GM12801 (cell line): Measurements from ENCODE around the gene GJB5.

Experiments used
- TF ChIP-seq, protein P1 (sequence below): IDR thresholded peaks from one replicate; pipeline ENCODE4 v1.5.1; 2011; ENCODE audit warnings: control low read depth; ENCODE audit not compliant: insufficient read length; ENCODE audit errors: extremely low read depth

The GJB5 gene

DNA sequence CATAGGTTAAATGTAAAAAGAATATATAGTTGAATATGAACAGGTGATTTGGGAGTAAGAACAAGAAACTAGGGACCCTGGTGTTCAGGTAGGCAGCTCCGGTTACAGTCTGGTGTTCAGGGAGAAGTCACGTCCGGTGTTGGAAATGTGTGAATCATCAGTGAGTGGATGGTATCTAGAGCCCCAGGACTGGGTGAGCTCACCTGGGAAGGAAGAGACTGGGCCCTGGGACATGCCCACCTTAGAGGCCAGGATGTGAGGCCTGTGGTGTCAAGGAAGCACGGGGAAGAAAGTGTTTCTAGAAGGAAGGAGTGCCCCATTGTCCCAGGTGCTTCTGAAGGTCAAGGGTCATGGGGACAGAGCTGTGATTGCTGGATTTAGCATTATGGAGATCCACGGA lies 24.7 kb downstream of the GJB5 start:
- TF ChIP-seq, protein P1, sequence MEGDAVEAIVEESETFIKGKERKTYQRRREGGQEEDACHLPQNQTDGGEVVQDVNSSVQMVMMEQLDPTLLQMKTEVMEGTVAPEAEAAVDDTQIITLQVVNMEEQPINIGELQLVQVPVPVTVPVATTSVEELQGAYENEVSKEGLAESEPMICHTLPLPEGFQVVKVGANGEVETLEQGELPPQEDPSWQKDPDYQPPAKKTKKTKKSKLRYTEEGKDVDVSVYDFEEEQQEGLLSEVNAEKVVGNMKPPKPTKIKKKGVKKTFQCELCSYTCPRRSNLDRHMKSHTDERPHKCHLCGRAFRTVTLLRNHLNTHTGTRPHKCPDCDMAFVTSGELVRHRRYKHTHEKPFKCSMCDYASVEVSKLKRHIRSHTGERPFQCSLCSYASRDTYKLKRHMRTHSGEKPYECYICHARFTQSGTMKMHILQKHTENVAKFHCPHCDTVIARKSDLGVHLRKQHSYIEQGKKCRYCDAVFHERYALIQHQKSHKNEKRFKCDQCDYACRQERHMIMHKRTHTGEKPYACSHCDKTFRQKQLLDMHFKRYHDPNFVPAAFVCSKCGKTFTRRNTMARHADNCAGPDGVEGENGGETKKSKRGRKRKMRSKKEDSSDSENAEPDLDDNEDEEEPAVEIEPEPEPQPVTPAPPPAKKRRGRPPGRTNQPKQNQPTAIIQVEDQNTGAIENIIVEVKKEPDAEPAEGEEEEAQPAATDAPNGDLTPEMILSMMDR: no peak

DNA sequence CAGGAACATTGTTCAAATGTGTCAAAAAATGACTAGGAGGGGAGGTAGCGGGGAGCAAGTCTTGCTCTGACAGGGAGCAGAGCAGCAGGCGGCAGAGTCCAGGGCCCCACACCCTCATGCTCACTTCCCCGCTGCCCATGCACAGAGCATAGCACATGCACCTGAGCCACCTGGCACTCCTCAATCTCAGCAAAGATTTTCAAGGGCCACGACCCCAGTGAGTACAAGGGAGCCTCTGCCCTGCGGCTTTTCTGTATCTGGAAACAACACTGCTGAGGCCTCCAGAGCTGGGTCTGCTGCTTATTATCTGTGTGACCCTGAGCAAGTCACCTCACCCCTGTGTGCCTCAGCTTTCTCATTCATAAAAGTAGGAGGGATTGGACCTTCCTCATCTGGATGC lies 25.1 kb downstream of the GJB5 start:
- TF ChIP-seq, protein P1: no peak

DNA sequence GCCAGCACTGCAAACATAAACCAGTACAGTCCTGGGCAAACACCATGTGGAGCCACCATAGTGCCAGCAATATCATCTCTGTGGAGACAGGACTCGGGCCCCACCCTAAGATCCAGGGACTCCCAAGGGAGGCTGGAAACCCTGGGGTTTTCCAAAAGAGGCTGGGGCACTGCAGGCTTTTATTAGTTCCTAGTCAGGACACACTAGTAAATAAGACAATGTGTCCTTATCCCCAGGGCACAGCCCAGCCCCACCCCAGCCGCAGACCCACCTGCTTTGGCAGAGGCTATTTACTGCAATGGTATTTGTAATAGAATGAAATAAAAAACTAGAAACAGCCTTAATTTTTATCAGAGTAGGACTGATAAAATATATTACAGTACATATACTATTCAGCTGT lies 25.7 kb downstream of the GJB5 start:
- TF ChIP-seq, protein P1: no peak

DNA sequence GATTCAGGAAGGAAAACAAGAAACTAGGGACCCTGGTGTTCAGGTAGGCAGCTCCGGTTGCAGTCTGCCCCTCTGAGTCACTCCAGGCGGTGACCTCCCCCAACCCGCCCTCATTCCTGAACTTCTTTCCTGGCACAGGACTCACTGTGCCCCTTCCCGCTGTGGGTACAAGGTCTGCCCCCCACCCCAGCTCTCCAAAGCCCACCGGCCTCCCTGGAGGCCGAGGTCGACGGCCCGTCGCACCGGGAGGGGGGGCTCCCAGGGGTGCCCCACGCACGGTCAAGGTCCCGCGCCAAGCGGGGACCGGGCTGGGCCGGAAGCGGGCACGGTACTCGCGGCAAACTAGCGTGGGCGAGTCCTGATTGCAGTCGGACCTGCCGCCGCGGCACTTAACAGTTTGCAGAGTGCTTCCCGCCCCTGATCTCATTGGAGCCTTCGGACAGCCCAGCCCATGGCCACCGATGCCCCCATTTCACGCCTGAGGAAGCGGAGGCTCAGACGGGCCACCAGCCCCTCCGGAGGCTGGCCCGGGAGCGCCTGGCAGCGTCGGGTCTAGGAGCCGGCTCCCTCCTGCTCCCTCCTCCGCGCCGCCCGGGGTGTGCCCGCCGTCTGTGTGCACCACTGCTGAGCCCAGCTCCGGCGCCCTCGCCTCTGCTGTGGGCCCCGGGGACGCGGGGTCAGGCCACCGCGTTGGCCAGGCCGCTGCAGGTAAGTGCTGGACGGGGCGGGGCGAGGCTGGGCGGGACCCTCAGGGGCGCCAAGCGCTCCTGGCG lies 26.4 kb downstream of the GJB5 start, which contains the start of gene GJB3:
Gene GJB3, plus strand, starts transcription at position 144 of the 773 bp plus-strand sequence. CDS start 3,549 bp downstream, outside the sequence.
- TF ChIP-seq, protein P1: no peak

DNA sequence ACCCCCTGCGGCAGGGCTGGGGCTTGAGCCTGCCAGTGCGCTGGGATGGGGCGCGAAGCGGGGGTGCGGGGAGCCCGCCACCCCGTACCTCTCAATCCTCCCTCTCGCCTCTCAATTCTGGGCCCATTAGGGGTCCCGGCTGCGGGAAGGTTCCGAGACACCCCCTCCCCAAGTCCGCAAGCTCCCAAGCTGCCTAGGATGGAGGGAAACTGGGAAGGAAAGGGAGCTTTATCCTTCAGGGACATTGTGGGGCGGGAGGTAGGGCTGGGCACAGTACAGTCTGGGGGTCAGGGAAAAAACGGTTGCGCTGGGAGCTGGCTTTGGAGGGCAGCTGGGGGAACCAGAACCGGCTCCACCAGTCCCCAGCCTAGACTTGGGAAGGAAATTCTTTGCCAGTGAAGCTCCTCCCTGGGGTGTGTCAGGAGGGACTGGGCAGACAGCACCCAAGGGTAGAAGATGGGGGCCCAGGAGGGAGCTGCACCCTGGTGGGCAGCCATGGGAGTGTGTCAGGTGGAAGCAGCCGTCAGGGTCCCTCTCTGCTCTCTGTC lies 27.1 kb downstream of the GJB5 start:
- TF ChIP-seq, protein P1: no peak

DNA sequence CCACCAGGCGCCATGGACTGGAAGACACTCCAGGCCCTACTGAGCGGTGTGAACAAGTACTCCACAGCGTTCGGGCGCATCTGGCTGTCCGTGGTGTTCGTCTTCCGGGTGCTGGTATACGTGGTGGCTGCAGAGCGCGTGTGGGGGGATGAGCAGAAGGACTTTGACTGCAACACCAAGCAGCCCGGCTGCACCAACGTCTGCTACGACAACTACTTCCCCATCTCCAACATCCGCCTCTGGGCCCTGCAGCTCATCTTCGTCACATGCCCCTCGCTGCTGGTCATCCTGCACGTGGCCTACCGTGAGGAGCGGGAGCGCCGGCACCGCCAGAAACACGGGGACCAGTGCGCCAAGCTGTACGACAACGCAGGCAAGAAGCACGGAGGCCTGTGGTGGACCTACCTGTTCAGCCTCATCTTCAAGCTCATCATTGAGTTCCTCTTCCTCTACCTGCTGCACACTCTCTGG lies 29.9 kb downstream of the GJB5 start:
- TF ChIP-seq, protein P1: no peak

DNA sequence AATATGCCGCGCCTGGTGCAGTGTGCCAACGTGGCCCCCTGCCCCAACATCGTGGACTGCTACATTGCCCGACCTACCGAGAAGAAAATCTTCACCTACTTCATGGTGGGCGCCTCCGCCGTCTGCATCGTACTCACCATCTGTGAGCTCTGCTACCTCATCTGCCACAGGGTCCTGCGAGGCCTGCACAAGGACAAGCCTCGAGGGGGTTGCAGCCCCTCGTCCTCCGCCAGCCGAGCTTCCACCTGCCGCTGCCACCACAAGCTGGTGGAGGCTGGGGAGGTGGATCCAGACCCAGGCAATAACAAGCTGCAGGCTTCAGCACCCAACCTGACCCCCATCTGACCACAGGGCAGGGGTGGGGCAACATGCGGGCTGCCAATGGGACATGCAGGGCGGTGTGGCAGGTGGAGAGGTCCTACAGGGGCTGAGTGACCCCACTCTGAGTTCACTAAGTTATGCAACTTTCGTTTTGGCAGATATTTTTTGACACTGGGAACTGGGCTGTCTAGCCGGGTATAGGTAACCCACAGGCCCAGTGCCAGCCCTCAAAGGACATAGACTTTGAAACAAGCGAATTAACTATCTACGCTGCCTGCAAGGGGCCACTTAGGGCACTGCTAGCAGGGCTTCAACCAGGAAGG lies 30.5 kb downstream of the GJB5 start:
- TF ChIP-seq, protein P1: no peak
